ENCODE data around the gene CCDC124. TPM values are rescaled to one million over a fixed set of nuclear protein-coding genes. Genes with fewer than 3 reads are reported as not detected.

Gene CCDC124
- total RNA-seq, 1 donor from 2014 or later, result 24.8 TPM

DNA sequence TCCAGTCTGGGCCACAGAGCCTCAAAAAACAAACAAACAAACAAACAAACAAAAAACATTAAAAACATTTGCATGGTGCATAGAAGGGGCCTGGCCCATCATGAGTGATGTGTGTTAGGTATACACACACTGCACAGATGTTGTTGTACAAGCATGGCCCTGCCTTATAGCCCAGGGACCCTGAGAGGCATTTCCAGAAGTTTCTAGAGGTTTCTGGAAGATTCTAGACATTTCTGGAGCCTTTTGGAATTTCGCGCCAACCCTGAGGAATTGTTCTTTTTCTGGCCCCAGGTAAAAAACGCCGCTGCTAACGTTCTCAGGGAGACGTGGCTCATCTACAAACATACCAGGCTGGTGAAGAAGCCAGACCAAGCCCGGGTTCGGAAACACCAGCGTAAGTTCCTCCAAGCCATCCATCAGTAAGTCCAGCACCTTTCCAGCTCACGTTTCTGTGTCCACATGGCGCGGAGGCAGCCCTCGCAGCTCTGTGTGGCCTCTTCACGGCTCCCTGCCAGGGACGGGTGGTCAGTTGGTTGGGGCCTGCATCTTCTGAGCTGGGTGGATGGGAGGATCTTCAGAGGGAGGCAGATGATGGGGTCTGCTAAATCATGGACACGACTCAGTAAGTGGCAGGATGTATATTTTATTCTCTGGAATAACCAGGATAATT lies 56.7 kb downstream of the CCDC124 start:
- no peak for DNase-seq

DNA sequence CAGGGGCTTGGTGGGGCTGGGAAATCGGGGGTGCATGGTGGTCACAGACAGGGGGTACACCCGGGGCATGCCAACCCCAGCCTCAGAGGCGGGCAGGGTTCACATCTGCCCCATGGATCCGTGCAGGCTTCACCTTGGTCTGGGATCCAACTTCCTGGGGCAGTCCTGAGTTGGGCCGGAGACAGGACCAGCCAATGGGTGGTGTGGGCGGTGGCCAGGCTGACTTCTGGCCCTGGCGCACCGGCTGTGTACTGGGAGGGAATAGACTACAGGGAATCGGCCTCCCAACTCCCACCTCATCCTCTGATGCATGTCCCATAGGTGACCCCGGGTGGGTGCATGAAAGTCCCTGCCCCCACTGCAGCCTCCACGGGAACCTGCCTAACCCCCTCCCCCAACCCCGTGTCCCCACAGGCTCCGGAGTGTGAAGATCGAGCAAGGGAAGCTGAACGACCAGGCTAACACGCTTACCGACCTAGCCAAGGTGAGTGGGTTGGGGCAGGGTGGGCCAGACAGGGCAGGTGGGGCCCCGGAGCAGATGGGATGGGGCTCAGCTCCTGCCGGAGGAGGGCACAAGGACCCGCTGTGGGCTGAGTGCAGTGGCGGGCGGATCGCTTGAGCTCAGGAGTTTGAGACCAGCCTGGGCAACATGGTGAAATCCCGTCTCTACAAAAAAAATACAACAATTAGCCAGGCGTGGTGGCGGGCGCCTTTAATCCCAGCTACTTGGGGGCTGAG lies 60.4 kb downstream of the CCDC124 start:
- DNase-seq, result no peak

Other genes starting within 250 kb of the CCDC124 start
- under 0.01 and 0.09 TPM in 2 replicates for gene UNC13A, start 244.7 kb upstream of the CCDC124 start, total RNA-seq
- gene MAP1S, start 213.5 kb upstream of the CCDC124 start, total RNA-seq, result 47.8 and 81.4 TPM in 2 replicates
- gene FCHO1, start 181.5 kb upstream of the CCDC124 start, total RNA-seq, result 0.51 and 0.56 TPM in 2 replicates
- gene B3GNT3, start 137.9 kb upstream of the CCDC124 start, total RNA-seq, result 0.42 TPM in 1 of 2 replicates, not detected in the other
- not detected in 2 replicates for gene INSL3, start 111.5 kb upstream of the CCDC124 start, total RNA-seq
- 3.2 and 4.1 TPM in 2 replicates for gene JAK3, start 85.0 kb upstream of the CCDC124 start, total RNA-seq
- 793 and 1,347 TPM in 2 replicates for gene RPL18A, start 73.1 kb upstream of the CCDC124 start, total RNA-seq
- not detected in 2 replicates for gene SLC5A5, start 61.1 kb upstream of the CCDC124 start, total RNA-seq
- gene KCNN1, start 34.1 kb downstream of the CCDC124 start, total RNA-seq, result under 0.01 and 0.42 TPM in 2 replicates
- gene ARRDC2, start 75.2 kb downstream of the CCDC124 start, total RNA-seq, result 68.7 and 107 TPM in 2 replicates
- gene IL12RB1, start 153.9 kb downstream of the CCDC124 start, total RNA-seq, result 0.34 and 0.74 TPM in 2 replicates
- 2.2 and 3.7 TPM in 2 replicates for gene MAST3, start 164.8 kb downstream of the CCDC124 start, total RNA-seq
- 4.8 and 9.7 TPM in 2 replicates for gene PIK3R2, start 220.1 kb downstream of the CCDC124 start, total RNA-seq
- 8.0 and 8.5 TPM in 2 replicates for gene IFI30, start 240.8 kb downstream of the CCDC124 start, total RNA-seq

Data from dermis blood vessel endothelial cell (primary cell).